HG03565 (cell line): ENCODE results near the gene NEURL4.
"Not testable (repeated sequence)": the region's sequence is repeated elsewhere in the genome, so short reads cannot be mapped to it uniquely, and the experiment has no call there.

ENCODE experiments used
- ATAC-seq: cut with Tn5 transposase; IDR thresholded peaks from one replicate; pipeline ENCODE4 v1.9.1; 2021; ENCODE audit warnings: mild to moderate bottlenecking, moderate library complexity; ENCODE audit not compliant: unreplicated experiment

The NEURL4 gene

GRCh38 chr17:7347630-7348477, 18.7 kb upstream of the NEURL4 start:
- no peak for ATAC-seq

GRCh38 chr17:7346761-7347614, 17.9 kb upstream of the NEURL4 start:
- no peak for ATAC-seq

GRCh38 chr17:7343250-7343649, 14.1 kb upstream of the NEURL4 start:
- ATAC-seq, result no peak

- ATAC-seq, result no peak
Measured at GRCh38 chr17:7341842-7342241, 12.7 kb upstream of the NEURL4 start.

- ATAC-seq, result no peak
Measured at GRCh38 chr17:7340179-7340578, 11.0 kb upstream of the NEURL4 start.

GRCh38 chr17:7337600-7337999, 8.5 kb upstream of the NEURL4 start:
- ATAC-seq, result not testable (repeated sequence)

GRCh38 chr17:7336240-7337175, 7.4 kb upstream of the NEURL4 start, which contains the start of gene ACAP1:
Gene ACAP1, plus strand, starts transcription at chr17:7336529. Its CDS starts 206 bp downstream, at chr17:7336735.
- no peak for ATAC-seq

- ATAC-seq, result not testable (repeated sequence)
Measured at GRCh38 chr17:7335765-7336164, 6.6 kb upstream of the NEURL4 start.

GRCh38 chr17:7334938-7335538, 5.9 kb upstream of the NEURL4 start:
- no peak for ATAC-seq

- not testable (repeated sequence) for ATAC-seq
Measured at GRCh38 chr17:7332600-7333069, 3.5 kb upstream of the NEURL4 start.

GRCh38 chr17:7332111-7332510, 3.0 kb upstream of the NEURL4 start:
- no peak for ATAC-seq

- no peak for ATAC-seq
Measured at GRCh38 chr17:7330638-7331015, 1.5 kb upstream of the NEURL4 start.

- peak; percentile 3 for ATAC-seq
Measured at GRCh38 chr17:7329997-7330637, 982 bp upstream of the NEURL4 start.

GRCh38 chr17:7329374-7329996, 350 bp upstream of the NEURL4 start:
- ATAC-seq, result peak; percentile 67

- no peak for ATAC-seq
Measured at GRCh38 chr17:7328009-7328408, 1.1 kb downstream of the NEURL4 start.

- ATAC-seq, result no peak
Measured at GRCh38 chr17:7327501-7327900, 1.6 kb downstream of the NEURL4 start.

GRCh38 chr17:7327056-7327455, 2.1 kb downstream of the NEURL4 start:
- no peak for ATAC-seq

- ATAC-seq, result no peak
Measured at GRCh38 chr17:7326186-7326585, 2.9 kb downstream of the NEURL4 start.

- no peak for ATAC-seq
Measured at GRCh38 chr17:7325031-7325528, 4.1 kb downstream of the NEURL4 start.
